IPS DF 4.7 (cell line): ENCODE data around the gene RAB9A.
"Not testable (repeated sequence)": the region's sequence is repeated elsewhere in the genome, so short reads cannot be mapped to it uniquely, and the experiment has no call there.

Source experiments
- DNase-seq: peaks from one replicate; pipeline ENCODE4 v3.0.0-alpha.2; 2013; ENCODE audit warnings: low spot score; ENCODE audit errors: extremely low read depth

Gene RAB9A

GRCh38 chrX:13688958-13689740 is at the start of gene RAB9A:
Gene RAB9A (plus strand): TSS chrX:13689128. CDS start chrX:13708747, 19,619 bp downstream.
- no peak for DNase-seq

DNA sequence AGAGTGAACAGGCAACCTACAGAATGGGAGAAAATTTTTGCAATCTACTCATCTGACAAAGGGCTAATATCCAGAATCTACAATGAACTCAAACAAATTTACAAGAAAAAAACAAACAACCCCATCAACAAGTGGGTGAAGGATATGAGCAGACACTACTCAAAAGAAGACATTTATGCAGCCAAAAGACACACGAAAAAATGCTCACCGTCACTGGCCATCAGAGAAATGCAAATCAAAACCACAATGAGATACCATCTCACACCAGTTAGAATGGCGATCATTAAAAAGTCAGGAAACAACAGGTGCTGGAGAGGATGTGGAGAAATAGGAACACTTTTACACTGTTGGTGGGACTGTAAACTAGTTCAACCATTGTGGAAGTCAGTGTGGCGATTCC is 47.2 kb upstream of the RAB9A start:
- not testable (repeated sequence) for DNase-seq

DNA sequence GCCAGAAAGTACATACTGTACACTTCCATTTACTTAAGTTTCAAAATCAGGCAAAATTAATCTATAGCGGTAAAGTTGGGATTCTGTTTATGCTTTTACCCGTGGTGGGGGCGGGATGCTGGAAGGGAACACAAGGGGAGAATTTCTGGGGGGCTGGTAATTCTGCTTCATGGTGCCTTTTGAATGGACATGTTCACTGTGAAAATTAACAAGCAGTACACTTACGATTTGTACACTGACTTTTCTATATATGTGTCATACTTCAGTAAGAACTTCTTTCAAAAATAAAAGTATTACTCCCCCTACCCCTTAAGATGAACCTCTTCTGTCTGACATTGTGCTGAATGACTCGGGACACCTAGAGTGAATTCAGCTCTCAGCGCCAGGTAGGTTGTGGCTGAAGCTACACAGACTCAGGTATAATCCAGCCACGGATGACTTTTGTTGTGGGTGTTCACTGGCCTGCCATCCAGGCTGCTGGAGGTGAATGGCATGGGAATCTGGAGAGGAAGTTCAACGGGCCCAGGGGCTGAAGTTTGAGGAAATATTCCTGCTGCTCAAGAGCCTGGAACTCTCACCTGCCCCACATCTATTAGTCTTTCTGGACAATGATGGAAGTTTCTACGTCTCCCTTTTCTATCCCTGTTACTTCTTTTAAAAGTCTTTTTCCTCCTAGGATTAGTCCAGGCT is 43.3 kb upstream of the RAB9A start:
- DNase-seq = no peak

GRCh38 chrX:13646154-13646549 is 42.8 kb upstream of the RAB9A start:
- DNase-seq = peak; percentile 22

DNA sequence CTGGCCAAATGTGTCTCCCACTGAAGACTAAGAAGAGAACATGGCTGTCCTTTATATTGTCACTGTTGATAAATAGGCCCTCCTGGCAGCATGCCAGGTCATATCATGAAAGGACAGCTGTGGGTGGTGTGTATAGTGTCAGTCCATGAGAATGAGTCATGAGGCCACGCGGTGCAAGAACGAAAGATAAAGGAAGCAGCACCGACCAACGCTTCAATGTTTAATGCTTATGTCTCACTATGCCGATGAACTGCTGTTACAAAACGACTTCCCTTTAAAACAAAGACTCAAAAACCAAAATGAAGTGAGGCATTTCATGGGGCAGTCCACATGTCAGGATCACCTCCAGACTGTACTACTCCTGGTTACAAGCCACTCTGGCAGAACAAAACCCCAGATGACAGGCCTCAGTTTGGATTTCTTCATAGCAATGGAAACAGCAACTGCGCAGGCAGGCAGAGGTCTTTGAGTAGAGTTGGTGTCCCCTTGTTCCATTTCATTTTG is 41.2 kb upstream of the RAB9A start:
- DNase-seq = no peak

DNA sequence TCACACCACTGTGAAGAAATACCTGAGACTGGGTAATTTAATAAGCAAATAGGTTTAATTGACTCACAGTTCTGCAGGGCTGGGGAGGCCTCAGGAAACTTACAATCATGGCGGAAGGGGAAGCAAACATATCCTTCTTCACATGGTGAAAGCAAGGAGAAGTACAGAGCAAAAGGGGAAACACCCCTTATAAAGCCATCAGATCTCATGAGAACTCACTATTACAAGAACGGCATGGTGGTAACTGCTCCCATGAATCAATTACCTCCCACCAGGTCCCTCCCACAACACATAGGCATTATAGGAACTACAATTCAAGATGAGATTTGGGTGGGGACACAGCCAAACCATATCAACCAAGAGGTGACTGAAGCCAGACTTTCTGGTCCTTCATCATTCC is 40.6 kb upstream of the RAB9A start:
- DNase-seq = not testable (repeated sequence)

GRCh38 chrX:13649838-13650237 is 39.1 kb upstream of the RAB9A start:
- DNase-seq = no peak

DNA sequence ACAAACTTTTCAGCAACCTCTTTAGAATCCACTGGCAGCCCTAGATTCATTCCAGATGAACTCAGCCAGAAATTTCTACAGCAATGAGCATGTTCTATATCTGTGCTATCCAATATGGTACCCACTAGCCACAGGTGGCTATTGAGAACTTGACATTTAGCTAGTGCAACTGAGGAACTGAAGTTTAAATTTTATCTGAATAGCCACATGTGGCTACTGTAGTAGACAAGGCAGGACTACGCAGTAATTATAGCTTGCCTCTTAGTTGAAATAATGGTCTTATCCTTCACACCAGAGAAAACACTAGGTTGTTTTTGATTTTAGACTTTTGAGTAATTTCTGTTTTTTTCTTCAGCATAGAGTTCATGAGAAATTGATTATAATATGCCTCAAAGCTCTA is 38.6 kb upstream of the RAB9A start:
- no peak for DNase-seq

DNA sequence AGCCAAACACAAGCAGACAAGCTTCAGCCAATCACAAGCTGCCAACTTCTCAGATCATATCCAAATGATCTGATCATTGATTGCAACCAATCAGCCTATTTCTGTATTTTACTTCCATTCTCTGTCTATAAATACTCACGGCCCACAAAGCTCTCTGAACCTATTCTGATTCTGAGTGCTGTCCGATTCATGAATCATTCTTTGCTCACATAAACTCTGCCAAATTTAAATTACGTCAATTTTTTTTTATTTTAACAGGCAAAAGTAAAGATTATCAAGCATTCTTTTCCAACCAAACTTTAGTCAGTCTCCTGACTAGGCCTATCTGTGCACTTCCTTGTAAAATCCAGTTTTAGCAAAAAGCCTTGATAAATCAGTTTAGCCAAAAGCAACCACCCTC is 37.8 kb upstream of the RAB9A start:
- DNase-seq = no peak

DNA sequence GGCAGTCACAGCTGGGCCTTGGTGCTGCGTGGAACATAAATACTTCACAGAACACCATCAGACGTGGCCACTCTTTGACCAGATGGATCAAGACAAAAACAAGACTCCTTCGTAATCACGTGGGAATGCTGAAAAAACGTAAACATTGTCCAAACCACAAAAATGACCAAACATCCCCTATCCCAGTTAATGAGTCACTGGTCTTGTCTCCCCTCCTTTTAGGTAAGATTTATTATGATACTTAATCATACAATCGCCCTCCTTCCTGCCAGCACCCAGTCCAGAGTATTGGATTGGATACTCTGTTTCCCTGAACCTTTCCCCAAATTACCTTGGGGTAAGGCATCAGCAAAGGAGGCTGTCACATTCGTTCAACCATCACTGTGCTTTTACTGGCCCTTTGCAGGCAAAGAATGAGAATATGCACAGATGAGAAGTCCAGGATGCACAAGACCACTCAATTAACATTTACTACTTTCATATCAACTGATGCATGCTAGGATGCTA is 36.6 kb upstream of the RAB9A start:
- DNase-seq = no peak

DNA sequence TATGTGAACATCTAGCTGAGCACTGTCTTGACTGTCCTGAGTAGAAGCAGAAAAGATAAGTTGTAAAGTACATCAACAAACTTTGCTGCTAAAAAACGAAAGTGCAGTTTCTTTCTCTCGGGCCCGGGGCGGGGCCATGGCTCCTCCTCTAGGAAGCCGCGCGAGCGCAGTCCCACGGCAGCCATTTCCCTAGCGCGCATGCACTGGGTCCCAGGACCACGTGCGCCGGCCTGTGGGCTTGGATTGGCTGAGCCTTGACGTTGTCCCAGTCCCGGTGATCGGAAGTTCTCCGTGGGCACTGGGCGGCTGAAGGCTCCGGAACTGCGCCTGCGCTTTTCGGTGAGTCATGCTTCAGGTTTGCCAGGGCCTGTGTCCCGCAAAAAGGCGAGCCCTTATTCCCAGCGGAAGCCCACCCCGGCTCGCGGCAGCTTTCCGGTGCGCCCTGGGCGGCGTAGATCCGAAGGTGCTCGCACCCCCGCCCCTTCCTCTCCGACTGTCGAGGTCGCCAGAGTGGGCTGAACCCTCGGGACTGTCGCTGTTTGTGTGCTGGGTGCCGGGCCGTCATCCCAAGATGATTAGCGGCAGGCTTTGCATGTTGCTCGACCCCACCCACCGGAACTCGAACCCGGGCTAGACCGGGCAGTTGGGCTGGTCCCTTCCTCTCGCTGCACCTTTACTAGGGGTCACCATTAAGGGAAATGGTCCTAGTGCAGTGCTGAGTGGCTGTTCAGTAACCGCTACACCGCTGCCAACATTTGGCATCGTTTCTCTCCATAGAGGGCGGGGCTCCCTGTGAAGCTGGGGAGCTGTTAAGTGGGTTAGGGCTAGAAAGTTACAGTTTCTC is 35.9 kb upstream of the RAB9A start, which contains the start of gene TCEANC:
Gene TCEANC, plus strand, starts transcription at position 292 of the 844 bp plus-strand sequence. CDS start 9,368 bp downstream, outside the sequence.
- peak; percentile 53 for DNase-seq

DNA sequence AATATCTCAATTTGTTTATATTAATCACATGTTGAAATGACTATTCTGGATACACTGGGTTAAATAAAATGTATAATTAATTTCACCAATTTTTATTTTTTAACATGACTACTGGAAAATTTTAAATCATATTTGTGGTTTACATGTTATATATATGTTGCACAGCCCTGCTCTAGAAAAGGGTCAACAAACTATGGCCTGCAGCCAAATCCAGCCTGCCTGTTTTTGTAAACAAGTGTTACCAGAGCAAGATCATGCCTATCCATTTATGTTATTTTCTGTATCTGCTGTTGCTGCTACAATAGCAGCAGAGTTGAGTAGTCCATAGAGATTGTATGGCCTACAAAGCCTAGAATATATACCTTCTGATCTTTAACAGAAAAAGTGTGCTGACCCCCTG is 34.8 kb upstream of the RAB9A start:
- no peak for DNase-seq

DNA sequence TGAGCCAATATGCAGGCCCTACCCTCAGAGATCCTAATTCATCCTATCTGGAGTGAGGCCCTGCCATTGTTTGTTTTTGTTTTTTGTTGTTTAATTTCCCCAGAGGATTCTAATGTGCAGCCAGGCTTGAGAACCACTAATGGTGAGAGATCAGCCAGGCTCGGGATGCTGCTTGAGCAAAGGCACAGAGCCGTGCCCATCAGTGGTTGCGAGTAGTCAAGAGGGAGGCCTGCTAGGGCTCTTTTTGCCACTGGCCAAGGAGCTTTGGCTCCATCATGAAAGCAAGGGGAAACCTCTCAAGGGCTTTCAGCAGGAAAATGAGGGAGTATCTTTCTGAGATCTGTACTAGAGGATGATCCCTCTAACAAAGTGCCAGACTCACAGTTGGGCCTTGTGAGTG is 33.3 kb upstream of the RAB9A start:
- DNase-seq = no peak

DNA sequence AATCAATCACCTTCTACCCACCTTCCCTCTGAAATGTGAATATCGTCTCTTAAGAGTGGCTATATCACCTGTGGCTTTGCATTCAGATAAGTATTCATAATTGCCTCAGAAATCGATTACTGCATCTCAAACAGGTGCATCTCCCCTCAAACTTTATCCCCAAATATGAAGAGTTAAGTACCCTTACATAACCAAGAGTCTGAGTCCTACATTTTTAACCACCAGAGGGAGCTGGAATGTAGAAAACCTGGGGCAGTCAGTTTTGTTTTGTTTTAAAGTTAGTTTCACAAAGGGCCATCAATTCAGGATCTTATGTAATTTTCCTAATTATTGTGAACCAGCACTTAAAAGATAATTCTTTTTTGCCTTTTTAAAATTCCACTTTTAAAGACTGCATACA is 30.3 kb upstream of the RAB9A start:
- no peak for DNase-seq

GRCh38 chrX:13659063-13659462 is 29.9 kb upstream of the RAB9A start:
- no peak for DNase-seq

- DNase-seq = no peak
These were observed 27.1 kb upstream of the RAB9A start for GRCh38 chrX:13661735-13662288.

- DNase-seq = no peak
These were observed 26.6 kb upstream of the RAB9A start for GRCh38 chrX:13662355-13662791.

DNA sequence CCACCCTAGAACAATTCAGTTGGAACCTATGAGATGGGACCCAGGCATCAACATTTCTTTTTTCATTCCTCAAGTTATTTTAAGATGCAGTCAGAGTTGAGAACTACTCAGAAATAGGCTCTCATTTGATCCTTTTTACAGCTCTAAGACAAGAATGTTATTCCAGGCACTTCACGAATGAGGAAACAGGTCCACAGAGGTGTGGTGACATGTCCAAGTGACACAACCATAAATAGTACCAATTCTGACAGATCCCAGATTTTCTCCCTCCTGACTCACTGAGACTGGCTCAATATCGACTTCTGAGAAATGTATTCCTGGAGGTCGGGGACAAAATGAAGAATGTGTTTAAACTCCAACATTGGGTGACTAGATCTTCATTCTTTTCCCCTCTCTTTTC is 24.9 kb upstream of the RAB9A start:
- no peak for DNase-seq

DNA sequence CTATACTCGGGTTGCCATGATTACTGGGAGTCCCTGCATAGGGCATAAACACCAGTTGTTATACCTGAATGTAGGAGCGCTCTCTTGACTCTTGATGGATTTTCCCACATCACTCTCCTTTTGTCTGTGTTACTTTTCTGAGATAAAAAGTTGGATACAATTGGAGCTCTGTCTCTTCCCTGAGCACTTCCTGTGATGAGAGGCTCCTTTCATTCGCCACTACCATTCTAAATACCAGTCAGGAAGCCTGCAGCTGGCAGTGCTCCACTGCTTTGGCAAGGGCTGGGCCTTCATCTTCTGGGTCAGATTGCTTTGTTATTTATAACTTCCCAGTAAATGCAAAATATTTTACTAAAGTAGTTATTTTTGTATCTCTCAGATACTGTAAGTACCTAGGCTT is 22.1 kb upstream of the RAB9A start:
- DNase-seq = no peak

- DNase-seq = no peak
These were observed 21.0 kb upstream of the RAB9A start for GRCh38 chrX:13667919-13668318.

DNA sequence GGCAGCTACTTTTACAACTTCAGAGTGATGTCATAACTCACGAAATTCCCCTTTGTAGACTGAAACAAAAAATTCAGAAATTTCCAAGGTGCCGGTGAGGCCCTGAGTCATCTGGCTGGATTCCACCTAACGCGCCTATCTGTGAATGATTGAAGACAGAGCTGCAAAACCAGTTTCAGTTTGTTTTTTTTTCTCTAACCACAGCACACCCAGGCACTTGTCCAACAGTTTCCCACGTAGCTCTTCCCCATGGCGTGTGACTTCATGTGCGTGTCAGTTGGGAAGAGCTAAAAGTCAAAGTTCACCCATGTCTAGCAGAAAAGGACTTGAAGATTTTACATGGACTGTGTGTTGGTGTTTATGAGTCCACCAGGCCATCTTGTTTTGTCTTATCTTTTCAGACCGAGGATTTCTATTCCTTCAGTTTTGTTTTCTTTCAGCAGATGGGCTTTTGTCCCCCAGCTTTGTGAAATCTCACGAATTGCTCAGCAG is 19.6 kb upstream of the RAB9A start:
- no peak for DNase-seq
